HG03039 (cell line): ENCODE data around the gene TNRC6A.

ENCODE experiments used
- ATAC-seq: cut with Tn5 transposase; IDR thresholded peaks from one replicate; pipeline ENCODE4 v1.9.1; 2021; ENCODE audit warnings: mild to moderate bottlenecking, moderate library complexity; ENCODE audit not compliant: unreplicated experiment

The TNRC6A gene

DNA sequence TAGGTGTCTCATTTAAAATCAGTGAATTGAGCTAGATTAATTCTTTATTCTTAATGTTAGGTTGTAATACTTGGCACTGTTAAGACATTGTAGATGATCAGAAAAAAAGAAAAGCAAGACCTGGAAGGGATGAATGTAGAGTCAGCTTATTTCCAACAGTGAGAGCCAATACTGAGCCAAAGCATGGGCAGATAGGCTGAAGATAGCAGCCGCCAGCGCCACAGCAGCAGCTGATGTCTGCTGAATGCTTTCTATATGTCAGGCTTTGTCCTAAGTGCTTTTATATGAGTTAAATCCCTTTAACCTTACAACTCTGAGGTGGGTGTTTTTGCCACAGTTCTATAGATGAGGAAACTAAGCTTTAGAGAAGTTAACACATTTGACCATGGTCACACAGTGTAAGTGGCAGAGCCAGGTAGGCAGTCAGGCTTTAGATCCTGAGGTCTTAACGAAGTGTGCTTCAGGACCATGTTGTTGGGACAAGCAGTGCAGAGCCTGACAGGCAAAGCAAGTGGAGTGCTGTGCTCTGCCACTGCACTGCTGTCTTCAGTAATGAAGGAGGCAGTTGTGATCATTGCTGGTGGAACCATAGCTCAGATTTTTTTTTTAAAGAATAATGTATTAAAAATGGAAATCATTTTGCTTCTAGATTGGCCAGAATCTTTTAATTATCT is 25.9 kb downstream of the TNRC6A start:
- no peak for ATAC-seq

DNA sequence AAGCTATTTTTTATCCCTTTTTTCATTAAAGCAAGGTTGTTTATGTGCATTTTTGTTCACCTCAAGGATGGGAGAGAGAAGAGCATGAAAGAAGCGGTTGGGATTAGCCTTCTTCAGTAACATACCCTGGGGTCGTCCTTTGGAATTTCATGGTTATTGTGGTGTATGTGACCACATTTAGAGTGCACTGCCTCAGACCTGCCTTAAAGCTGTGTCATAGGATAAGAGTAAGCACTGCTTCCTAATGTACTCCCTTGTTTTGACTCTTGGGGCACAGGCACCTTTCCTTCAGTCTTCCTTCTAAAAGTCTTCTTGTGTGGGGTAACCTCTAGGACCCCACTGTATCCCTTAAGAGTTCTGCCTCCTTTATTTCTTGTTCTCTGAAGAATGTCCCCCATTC is 28.9 kb downstream of the TNRC6A start:
- no peak for ATAC-seq

- ATAC-seq, result no peak
Observed at GRCh38 chr16:24759006-24759405, 29.6 kb downstream of the TNRC6A start.

DNA sequence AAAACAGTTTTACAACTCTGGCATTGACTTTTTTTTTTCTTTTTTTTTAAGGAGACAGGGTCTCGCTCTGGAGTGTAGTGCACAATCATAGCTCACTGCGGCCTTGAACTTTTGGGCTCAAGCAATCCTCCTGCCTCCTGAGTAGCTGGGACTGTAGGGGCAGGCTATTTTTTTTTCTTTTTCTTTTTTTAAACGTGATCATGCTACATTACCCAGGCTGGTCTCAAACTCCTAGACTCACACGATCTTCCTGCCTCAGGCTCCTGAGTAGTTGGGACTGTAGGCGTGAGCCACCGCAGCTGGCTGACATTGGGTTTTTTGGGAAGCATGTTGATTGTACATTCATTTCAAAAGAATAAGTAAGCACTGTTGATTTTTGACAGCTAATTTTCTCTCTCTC is 32.1 kb downstream of the TNRC6A start:
- no peak for ATAC-seq

DNA sequence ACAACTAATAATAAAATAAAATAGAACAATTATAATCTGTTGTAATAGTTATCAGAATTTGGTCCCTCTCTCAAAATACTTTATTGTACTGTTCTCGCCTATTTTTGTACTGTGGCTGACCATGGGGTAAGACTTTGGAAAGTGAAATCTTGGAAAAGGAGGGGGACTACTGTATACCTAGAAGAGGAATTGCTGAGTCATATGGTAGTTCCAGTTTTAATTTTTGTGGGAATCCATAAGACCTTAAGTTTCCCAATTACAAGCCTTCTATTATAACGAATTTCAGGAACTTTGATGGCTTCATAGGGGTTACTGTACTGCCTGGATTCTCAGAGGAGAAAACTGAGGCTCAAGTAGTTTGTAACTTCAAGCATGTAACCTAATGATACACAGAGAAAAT is 35.5 kb downstream of the TNRC6A start:
- ATAC-seq, result no peak

- no peak for ATAC-seq
Observed at GRCh38 chr16:24766057-24766456, 36.6 kb downstream of the TNRC6A start.

- no peak for ATAC-seq
Observed at GRCh38 chr16:24769806-24770205, 40.4 kb downstream of the TNRC6A start.

DNA sequence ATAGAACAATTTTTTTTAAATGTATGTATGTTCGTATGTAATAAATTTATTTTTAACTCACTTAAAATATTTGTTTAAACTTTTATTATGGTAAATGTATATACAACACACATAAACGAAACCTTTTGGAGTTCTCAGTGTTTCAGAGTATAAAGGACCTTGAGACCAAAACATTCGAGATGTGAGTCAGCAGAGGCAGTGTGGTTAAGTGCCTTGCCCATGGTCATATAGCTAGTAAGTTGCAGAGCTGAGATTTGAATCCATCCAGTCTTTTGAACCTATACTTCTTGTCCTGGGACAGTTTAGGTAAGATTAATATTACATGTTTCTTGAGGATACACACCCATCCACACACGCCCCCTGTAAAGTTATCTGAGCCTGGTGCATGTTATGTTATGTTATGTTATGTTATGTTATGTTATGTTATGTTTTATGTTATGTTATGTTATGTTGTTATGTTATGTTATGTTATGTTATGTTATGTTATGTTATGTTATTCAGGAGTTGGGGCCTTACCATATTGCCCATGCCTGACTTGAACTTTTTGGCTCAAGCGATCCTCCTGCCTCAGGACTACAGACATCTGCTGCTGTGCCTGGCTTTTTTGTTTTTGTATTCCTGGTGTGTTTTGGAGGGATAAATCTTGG is 41.8 kb downstream of the TNRC6A start:
- ATAC-seq, result no peak

GRCh38 chr16:24771779-24772157 is 42.3 kb downstream of the TNRC6A start:
- no peak for ATAC-seq

- ATAC-seq, result no peak
Observed at GRCh38 chr16:24773771-24774427, 44.4 kb downstream of the TNRC6A start.

DNA sequence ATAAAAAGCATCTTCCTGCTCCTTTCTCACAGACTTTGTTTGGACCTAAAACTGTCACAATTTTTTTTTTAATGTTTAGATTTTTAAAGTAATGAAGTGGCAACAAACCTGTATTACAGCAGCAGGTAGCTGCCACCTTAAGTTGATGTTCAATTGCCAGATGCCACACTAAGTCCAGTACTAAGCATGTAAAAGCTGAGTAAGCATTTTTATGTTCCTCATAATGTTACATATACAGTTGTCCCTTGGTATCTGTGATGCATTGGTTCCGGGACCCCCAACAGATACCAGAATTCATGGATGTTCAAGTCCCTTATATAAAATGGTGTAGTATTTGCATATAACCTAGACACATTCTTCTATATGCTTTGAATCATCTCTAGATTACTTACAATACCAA is 45.1 kb downstream of the TNRC6A start:
- ATAC-seq, result no peak

- ATAC-seq, result no peak
Observed at GRCh38 chr16:24775455-24775854, 46.0 kb downstream of the TNRC6A start.

- no peak for ATAC-seq
Observed at GRCh38 chr16:24776501-24777220, 47.2 kb downstream of the TNRC6A start.

GRCh38 chr16:24778671-24779070 is 49.2 kb downstream of the TNRC6A start:
- no peak for ATAC-seq

- no peak for ATAC-seq
Observed at GRCh38 chr16:24781256-24781655, 51.8 kb downstream of the TNRC6A start.

DNA sequence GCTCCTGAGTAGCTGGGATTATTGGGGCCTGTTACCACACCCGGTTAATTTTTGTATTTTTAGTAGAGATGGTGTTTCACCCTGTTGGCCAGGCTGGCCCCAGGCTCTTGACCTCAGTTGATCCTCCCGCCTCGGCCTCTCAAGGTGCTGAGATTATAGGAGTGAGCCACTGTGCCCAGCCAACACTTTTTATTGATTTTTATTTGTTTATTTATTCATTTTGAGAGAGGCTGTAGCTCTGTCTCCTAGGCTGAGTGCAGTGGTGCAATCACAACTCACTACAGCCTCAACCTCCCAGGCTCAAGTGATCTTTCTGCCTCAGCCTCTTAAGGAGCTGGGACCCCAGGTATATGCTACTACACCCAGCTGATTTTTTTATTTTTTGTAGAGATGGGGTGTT is 54.7 kb downstream of the TNRC6A start:
- no peak for ATAC-seq

- ATAC-seq, result no peak
Observed at GRCh38 chr16:24789881-24790280, 60.4 kb downstream of the TNRC6A start.

DNA sequence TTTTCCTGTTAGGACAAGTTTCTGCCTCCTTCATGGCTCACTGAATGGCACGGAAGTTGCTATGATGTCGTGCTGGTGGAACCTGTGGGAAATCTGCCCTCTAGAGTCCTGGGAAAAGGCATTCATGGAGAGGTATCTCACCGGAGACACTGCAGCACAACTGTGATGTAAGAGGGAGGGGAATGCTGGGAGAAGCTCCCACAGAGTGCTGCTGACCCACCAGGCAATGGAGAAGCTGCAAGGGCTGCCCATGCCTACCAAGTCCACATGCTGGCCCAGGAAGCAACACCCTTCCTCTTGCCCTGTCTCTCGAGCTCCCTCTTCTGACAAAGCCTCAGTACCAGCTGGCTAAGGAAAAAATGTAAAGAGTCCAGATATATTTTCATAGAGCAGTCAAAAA is 71.1 kb downstream of the TNRC6A start:
- ATAC-seq, result no peak

DNA sequence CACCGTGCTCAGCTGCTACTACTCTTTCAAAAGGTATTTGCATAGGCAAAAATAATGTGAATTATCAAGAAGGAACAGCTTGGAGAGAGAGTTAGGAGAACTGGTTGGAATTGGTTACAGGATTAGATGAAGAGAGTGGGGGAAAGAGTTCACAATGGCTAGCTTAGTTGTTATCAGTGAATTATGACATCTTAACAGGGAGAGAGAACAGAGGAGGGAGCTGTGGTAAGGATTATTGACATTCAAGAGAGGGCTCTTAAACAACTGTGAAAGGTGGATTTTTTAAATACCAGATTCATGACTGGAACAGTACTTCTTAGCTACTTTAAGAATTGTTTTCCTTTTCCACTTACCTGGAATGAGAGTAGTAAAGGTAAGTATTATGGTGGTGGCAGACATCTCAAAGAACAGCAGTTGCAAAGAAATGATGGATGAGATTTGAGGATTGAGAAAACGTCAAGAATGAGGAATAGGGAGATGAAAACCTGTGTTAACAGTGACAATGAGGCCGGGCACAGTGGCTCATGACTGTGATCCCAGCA is 72.4 kb downstream of the TNRC6A start:
- ATAC-seq, result no peak

- ATAC-seq, result no peak
Observed at GRCh38 chr16:24805484-24805883, 76.0 kb downstream of the TNRC6A start.

DNA sequence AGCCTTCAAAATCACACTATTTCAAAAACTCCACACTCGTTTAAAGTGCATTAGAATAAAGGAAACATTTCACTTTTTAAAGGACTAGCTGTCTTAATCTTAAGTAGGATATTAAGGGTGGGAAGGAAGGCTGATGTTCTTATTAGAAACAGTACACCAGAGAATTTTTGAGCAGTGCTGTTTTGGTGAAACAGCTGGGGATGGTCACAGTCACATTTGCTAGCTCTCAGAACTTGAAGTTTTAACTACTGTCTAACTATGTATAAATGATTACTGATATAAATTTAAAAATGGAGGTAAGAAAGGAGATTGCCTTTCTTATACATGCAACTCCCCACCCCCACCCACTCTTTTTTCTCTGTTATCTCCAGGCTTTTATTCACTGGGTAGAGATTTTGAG is 77.8 kb downstream of the TNRC6A start:
- no peak for ATAC-seq
